Activated naive CD4-positive, alpha-beta T cell treated with Interleukin-2 at 50 U/mL for 16 hours (primary cell): ENCODE data around the gene RAB17.
"Not testable (repeated sequence)": the region's sequence is repeated elsewhere in the genome, so short reads cannot be mapped to it uniquely, and the experiment has no call there.

Experiments
- DNase-seq: peaks from one replicate; pipeline ENCODE4 v3.0.0-alpha.2; 2020

Gene RAB17

DNA sequence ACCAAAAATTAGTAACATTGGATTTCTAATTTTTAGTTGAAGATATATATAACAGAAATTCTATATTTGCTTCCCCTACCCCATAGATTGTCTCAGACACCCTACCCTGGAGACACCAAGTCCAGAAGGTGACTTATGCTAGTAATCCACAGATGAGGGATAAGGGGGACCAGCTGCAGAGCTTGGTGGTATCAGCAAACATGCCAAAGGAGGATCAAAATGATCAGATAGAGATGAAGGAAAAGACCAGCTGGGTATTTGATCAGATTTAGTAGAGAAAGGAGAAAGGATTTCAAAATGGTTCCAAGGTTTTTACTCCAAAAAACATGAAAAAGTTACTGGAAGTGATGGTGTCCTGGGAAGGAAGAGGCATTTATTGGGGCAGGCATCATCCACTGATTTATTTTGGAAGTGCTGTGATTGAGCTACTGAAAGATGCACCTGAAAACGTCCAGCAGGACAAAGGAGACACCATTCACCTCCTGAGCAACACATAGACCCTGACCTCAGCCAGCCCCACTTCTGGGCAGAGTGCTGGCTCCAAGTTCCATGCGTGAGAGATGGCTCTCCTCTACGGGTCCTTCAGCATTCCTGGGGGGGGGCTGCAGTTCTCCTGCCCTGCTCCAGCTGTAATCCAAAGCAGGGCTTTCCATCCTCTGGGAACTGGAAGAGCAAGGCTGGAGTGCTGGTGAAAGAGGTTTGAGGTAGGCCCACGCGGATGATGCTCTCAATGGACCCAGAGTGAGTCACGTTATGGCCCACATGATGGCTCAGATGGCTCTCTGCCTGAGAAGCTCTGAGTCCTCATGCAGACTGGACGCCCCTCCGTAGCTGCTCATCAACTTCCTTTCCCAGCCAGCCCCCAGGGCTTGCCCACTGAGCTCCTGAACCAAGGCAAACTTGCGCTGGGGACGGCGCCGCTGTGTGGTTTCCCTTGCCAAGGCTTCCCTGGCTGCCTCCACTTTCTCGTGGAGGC is 33.2 kb upstream of the RAB17 start:
- no peak for DNase-seq

DNA sequence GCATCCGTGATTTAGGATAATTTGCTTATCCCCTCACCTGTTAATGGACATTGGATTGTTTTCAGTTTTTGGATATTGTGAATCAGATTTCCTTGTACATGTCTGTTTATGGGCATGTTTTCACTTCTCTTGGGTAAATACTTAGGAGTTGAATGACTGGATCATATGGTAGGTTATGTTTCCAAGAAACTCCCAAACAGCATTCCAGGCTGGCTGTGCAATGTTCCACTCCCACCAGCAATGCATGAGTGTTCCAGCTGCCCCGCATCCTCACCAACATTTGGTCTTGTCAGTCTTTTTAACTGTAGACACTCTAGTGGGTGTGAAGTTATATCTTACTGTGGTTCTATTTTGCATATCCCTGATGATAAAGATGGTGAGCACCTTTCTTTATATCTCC is 27.9 kb upstream of the RAB17 start:
- no peak for DNase-seq

DNA sequence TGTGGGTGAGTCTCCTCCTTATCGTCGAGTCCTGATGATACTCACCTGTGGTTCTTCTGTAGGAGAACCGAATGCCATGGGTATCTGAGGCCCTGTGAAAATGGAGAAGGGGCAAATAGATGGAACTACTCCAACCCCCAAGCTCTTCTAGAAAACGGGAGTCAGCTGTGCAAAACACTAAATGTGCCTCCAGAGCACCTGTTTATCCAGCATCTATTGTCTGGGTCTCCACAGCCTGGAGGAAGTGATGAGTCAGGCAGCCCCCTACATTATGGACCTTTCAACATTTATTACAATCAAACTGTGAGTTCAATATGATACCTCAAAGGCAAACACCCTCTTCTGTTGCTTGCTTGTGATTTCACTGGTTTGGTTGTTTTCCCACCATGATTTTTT is 27.1 kb upstream of the RAB17 start:
- DNase-seq = no peak

DNA sequence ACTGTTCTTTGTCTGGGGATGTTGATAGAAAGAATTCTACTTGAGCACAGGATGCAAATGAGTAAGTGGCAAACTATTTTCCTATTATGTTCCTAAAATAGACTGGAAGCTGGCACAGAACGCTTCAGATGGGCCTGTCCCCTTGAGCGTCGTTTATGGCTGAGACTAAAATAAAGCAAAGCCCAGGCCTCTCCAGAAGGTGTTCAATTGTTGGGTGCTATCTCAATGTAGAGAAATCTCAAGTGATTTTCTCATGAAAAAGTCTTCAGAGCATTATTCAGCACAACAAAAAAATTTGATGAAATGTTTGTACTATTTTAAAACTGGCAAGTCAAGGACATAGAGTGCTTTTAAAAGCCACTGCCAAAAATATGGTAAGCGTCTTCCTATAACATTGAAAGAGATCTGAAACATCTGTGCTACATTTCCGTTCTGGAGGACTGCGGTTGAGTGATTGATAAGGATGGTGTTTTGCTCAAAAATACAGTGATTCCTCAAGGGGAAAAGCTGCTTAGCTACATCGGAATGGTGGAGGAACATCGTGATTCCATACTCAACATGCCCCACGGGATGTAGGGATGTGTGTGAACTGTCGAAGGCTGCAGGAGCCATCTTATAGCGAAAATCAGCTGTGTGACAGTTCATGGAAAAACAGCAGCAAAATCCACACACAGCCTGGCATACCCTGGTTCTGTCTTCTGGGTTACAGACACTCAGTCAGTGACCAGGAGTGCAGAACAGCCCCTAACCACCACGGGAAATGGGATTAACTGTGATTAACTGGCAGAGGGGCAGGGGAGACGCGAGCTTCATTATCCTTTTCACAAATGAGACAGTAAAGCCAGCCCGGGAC is 26.4 kb upstream of the RAB17 start:
- DNase-seq = no peak

DNA sequence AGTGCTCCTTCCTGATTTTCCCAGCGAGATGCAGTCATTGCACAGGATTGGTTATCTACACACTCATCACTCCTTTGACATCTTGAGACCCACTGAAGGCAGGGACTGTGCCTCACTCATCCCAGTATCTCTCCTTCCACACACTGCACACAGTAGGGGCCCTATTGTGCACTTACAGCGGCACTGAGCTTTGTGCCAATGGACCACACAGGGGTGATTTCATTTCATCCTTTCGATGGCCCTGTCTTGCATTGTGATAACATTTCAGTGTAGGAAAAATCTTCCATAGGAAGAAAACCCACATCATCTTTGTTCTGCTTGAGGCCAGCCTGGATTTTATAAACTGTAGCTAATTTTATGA is 25.8 kb upstream of the RAB17 start:
- DNase-seq = no peak

DNA sequence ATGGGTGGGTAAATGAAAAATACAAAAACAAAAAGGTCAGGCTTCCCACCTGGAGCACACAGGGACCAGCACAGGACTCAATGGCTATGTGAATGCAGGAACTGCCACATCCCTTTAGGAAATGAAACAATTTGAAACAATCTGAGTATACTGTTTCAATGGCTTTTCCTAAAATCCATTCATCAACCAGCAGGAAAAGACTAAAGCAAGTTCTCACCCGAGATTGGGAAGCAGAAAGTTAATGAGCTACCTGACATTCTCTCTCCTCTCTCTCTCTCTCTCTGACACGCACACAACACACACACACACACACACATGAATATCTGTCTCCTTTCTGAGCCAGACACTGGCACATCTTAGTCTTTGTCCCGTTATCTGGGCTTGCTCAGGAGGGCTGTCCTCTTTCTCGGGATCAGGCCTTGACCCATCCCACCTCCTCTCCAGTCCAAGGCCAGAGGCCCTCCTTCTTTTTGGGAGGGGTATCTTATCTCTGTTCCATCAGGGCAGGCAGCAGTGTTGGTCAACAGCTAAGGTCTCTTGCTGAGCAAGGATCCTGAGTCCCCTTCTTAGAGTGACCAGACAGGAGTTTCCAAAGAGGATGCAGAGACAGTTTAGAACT is 25.2 kb upstream of the RAB17 start:
- no peak for DNase-seq

DNA sequence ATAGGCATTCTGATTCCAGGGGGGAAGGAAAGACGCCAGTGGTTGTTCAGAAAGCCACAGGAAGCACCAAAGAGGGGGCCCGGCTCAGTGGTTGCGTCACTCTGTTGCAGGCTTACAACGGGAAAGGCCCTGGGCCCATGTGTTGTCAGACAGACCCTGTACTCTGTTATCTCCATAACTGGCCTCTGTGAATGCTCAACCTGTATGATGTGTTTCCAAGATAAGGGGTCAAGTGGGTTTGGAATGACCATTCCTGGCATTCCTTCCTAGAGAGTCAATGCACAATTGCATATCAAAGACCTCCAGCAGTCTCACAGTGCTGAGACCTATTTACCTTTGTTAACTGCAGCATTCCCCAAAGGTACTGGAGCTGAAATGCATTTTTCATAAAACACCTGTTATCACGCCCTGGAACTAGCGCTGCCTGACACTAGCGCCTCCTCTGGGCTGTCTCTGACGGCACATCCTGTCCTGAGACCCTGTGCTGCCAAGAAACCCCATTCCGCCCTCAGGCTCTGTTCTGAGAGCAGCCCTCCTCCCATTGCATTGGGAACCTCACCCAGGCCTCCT is 23.7 kb upstream of the RAB17 start:
- DNase-seq = no peak

DNA sequence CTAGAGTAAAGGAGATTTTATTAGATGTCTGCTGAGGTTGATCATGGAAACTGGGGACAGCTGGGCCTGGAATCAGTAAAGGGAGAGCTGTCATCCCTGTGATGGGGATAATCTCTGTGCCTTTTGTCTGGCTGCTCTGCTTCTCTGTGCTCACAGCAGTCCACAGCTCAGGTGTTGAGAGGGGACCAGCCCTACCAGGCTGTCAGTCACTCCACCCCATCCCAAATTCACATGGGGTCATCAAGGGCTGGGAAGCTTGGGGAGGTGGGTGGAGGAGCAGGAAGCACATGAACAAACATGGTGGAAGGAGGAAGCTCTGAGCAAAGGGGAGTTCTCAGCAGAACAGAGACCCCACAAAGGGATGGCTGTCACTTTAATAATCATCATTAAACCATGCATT is 23.1 kb upstream of the RAB17 start:
- no peak for DNase-seq

DNA sequence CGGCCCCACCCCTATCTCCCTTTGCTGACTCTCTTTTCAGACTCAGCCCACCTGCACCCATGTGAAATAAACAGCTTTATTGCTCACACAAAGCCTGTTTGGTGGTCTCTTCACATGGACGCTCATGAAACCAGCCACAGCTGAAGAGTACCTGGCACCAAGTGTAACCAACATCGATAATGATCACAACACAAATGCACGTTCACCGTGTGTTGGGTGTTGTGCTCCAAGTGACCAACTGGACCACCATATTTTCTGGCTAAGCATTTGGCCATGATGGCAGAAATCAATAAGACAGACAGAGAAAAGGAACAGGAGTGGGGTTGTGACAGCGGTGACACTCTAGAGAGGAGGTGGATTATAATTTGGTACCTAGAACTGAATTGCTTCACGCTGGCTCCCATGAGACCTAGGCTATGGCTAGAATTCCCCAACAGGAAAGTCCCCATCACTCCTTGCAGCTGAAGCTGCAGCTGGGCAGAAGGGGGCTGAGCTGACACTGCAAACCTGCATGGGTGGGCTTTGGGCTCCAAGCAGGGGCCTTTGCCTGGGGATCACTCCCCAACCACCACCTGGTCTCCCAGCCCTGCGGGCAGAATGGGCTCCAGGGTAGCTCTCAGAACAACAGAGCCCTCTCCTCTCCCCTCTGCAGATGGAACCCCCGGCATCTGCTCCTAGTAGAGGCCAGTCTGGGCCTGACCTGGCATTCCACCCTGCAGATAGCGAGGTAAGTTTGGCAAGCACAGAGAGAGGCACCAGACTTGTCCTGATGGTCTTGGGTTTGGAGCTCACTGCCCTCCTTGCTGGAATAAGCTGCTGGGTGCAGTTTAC is 22.2 kb upstream of the RAB17 start:
- DNase-seq = no peak

DNA sequence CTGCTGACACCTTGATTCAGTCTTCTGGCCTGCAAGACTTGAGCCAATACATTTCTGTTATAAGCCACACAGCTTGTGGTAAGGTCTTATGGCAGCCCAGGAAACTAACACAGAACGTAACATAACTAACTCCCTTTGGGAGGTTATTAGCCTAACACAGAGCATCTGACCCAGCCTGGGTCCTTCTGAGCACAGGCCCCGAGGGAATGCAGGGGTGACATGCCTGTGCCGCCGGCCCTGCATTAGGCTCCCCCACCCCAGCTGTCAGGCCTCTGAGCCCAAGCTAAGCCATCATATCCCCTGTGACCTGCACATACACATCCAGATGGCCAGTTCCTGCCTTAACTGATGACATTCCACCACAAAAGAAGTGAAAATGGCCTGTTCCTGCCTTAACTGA is 16.0 kb upstream of the RAB17 start:
- not testable (repeated sequence) for DNase-seq

DNA sequence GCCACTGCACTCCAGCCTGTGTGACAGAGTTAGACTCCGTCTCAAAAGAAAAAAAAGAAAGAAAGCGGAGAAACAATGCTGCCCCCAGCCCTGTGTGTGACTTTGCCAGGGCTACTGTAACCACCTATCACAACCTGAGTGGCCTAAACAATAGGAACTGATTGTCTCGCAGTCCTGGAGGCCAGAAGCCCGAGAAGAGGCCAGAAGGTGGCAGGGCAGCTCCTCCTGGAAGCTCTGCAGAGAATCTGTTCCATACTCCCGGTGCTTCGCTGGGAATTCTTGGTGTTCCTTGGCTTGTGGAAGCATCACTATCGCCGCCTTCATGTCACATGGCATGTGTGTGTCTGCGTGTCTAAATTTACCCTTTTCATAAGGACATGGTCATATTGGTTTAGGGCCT is 14.4 kb upstream of the RAB17 start:
- DNase-seq = no peak

DNA sequence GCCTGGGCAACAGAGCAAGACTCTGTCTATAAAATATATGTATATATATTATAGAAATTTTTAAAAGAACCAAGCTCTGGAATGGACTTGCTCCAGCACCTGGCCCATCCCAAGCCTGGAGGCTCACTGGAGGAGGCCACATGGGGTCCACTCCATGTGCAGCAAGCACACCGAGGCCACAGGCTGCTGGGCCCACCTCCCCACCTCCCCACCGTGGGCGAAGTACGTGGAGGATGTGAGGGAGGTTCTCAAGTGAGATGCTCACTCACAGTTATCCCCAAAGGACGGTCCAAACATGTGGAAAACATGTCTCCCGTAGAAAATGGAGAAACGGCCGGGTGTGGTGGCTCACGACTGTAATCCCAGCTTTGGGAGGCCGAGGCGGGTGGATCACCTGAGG is 13.9 kb upstream of the RAB17 start:
- no peak for DNase-seq

DNA sequence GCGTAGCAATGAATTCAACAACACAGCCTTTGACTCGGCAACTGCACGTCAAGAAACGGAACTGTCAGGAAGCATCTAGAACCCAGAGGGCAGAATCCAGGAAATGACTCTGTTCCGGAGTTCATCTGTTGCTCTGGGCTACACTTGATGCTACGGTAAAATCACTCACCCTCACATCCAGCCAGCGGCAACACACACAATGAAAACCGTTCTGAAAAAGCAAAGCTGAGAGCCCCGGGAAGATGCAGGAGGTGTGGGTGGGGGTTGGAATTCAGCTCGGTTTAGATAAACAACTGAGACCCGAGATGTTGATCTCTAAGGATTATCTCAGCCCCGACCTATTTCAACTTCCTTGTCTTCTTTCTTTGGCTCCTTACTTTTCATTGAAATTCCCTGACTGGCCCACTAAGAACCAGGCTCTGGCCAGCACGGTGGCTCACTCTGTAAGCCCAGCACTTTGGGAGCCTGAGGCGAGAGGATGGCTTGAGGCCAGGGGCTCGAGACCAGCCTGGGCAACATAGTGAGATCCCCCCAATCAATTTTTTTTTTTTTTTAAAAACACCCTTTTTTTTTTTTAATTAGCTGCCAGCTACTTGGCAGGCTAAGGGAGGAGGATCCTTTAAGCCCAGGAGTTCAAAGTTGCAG is 13.3 kb upstream of the RAB17 start:
- DNase-seq = peak; percentile 47

DNA sequence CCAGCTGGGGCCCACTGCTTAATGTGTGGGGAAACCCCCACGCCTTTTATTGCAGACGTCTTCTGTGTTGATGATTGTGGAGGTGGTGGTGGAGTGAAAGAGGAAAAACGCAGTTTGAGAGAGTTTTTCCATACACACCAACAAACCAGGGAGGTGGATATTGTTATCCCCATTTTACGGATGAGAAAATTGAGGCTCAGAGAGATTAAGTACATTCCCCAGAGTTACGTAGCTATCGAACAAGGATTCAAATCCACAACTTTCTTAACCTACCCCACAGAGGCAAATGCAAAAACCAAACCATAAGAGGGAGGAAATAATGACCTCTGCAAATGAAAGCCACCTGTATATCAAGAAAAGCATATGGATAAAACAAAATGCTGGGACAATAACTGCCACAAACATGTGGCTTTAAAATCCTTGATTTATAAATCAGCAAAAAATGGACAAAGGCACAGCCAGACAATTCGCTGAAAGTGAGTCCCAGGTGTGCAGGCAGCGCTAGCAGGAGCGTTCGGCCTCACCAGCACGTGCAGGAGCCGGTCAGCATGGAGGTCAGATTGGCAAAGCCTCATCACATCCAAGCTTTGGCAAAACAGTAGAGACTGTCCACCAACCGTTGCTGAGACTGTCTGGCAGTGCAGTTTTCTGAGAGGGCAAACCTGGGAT is 12.6 kb upstream of the RAB17 start:
- DNase-seq = no peak

DNA sequence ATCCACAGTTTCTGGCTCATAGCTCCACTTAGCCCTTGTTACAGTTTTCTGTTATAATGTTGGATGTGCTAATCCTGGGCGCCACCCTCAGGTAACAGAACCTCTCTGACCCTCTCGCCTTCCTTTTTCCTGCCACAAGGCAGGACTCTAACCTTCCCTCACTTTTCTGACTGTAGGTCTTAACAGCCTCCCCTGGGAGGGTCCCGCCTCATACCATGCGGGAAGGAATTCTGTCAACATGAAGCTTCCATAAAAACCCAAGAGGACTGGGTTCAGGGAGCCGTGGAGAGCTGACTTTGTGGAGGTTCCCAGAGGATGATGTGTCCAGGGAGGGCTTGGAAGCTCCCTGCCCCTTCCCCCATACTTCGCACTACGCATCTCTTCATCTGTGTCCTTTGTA is 11.9 kb upstream of the RAB17 start:
- no peak for DNase-seq

DNA sequence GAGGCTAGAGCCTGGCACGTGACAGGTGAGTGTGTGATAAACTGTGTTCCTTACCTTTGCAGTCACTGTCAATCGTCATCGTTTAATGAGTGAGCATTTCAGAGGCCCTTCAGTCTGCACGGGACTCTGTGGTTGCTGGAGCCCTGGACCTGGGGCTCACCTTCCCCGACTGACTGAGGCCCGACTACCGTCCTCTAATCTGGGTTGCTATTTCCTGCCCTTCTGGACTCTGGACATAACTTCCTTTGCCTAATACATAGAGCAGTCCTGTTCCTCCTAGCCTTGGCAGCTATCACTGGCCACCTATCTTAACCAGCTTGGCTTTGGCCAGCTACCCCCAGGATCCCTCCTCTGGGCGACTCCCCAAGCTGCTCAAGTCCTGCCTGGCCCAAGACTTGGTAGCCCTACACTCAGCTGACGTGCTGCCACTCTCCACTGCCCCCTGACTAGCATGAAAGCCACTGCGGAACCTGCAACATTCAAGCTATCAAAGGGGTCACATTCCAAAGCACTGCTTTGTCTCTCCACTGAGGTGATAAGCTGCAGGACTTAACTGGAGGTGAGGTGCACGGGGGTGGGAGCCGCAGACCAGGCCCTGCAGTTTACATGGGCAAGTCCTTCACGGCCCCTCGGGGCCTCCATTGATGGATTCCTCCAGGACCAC is 11.1 kb upstream of the RAB17 start:
- no peak for DNase-seq

DNA sequence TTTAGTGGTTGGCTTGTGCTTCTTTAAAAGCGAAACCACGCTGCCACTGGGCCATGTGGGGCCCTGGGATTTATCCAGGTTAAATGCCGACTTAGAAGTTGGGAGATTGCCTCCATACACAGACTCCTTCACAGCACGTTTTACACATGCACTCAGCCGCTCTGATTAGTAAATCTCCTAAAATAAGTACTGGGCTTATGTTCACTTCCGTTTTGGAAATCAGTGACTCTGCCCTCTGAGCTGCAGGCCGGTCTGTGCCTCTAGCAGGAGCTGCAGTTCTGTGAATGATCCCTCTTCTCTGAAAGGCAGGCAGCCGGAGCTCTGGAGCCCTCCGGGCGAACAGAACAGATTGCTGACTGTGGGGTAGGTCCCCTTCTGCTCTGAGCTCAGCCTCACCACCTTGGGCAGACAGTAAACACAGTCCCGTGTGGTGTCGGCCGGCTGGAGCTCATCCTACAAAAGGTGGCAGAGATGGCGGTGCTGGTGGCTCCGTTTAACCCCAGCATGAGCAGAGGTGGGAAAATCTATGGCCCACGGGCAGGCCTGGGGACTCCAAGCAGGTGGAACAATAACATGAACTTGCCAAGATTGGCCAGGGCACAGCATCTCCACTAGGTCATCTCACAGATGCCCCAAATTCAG is 9.8 kb upstream of the RAB17 start:
- no peak for DNase-seq

DNA sequence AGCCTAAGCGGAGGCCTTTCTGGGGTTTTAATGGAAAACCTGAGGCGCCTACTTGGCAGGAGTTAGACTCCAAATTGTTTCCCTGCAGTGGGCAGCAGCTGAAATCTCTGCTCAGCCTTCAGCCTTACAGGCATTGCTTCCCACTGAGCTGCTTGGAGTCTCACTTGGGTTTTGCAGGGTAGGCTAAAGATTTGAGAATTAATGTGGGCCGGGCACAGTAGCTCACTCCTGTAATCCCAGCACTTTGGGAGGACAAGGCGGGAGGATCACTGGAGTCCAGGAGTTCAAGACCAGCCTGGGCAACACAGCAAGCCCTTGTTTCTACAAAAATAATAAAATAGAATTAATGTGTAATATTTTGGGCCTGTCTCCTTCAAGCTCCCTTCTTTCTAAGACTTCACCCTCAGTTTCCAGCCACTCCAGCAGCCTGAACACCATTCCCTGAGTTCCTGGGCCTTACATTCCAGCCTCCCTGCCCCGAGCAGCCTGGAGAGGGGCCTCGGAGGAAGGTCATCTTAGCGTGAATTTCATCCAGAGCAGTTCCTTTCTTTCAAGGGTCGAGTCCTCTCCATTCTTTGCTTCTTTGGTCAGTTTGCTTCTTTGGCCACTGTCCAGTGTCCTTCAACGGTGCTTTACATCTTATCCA is 9.1 kb upstream of the RAB17 start:
- no peak for DNase-seq

DNA sequence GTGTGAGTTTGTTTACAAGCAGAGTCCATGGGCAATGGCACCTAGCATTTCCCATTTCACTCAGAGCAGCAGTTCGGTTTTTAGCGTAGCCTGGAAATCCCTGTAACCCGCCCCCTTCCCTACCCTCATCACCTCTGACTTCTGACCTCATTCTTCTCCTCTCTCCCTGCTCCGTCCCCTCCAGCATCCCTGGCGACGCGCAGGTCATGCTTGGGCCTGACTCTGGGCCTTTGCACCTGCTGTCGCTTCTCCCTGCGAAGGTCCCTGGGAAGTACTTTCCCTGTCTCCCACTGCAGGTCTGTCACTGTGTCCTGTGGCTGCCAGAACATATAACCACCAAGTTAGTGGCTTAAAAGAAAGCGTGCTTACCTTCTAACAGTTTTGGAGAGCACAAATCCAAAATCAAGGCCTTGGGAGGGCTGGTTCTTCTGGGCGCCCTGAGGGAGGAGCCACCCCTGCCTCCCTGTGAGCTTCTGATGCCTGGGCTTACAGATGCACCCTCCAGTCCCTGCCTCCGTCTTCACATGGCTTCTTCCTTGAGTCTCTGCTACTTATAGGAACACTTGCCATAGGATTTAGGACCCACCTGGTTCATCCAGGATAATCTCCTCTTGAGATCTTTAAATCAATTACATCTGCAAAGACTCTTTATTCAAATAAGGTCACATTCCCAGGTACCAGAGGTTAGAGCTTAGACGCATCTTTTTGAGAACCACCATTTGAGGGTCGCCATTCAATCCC is 8.1 kb upstream of the RAB17 start:
- no peak for DNase-seq
